ENCODE measurements around the gene NAIF1.

GRCh38 chr9:128089299-128089698 is 22.2 kb upstream of the NAIF1 start:
- no peak for TF ChIP-seq POLR2A (IDR thresholded peaks at IDR 0.05; ENCODE audit: low read length)
- no peak for TF ChIP-seq GATA1 (IDR thresholded peaks at IDR 0.05; ENCODE audit: low read depth, low read length)

All from erythroblast (primary cell).